Dermis microvascular lymphatic vessel endothelial cell (primary cell): Measurements from ENCODE around the gene CKAP2L. TPM values are rescaled to one million over a fixed set of nuclear protein-coding genes. Genes with fewer than 3 reads are reported as not detected.
"Not testable (repeated sequence)": the region's sequence is repeated elsewhere in the genome, so short reads cannot be mapped to it uniquely, and the experiment has no call there.

Experiments
- DNase-seq, 2 donors: peaks; one replicate each; pipeline versions ENCODE4 v3.0.0 to v3.0.0-alpha.2; 2010; ENCODE audit warnings: low read depth in 2 of 2
- total RNA-seq: library from RNA; depleted of rRNA; stranded (reverse); fragments of >200 nt; gene quantifications from 2 replicates; pipeline ENCODE4 v1.2.1, GENCODE V29; 2014

The CKAP2L gene
- total RNA-seq, 1 donor from 2014 or later: 3.1 TPM

DNA sequence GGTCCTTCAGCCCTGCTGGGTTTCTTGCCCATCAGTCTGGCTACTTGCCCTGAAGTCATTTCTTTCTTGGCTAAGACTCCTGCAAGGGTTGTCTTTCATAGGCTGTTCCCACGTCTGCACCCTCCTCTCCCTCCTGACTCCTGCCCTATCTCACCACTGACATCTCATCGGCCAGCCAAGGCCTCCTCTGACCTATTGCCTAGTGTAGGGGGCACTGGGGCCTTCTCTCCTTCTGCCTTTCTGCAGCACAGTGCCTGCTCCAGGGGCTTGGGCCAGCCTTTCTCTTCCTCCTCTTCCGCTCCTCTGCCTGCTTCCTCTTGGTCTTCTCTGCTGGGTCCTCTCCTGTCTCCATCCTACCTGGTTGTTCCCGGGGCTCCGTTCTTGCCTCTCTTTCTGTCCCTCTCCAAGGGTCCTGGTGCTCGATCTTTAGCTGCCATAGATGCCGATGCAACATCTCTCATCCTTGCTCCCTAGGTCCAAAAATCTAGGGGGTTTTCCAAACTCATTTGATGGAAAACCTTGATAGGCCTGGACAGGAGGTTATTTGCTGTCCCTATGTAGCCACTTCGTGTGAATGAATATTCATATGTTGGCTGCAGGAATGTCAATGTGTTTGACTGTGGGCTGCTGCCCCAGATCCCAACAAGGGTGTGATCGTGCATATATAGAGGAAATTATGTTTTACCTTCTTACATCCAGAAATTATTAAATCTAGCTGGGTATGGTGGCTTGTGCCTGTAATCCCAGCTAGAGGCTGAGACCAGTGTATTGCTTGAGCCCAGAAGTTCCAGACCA is 53.3 kb downstream of the CKAP2L start:
- no peak for DNase-seq

DNA sequence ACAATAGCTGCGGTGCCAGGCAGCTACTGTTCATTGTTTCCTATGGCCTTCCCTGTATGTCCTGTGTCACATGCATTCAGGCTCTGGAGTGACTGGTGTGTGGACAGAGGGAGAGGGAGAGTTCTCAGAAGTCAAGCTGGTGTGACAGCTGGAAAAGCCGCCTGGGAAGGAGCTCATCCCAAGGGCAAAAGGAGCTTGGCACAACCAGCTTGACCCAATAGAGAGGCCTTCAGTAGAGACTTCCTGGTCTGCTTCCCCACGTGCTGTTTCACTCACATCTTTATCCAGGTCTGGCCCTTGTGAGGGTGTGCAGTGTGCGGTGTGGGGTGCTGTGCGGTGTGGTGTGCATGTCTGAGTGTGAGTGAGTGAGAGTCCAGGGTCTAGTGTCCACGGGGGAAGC is 54.7 kb downstream of the CKAP2L start:
- no peak for DNase-seq

DNA sequence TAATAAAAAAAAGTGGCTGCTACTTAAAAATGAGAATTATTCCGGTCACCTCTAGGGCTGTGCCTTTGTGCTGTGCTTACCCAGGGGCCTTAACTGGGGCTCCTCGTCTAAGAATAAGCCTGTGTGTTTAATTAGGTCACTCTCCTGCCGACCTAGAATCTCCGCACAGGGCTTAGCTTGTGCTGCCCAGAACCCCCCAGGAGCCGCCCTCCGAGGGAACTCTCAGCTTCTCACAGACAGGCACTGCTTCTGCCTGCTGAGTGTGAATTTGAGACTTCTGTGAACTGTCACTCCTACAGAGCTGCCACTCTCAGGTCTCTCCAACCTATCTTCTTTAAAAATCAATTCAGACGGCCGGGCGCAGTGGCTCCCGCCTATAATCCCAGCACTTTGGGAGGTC is 55.4 kb downstream of the CKAP2L start:
- no peak for DNase-seq

DNA sequence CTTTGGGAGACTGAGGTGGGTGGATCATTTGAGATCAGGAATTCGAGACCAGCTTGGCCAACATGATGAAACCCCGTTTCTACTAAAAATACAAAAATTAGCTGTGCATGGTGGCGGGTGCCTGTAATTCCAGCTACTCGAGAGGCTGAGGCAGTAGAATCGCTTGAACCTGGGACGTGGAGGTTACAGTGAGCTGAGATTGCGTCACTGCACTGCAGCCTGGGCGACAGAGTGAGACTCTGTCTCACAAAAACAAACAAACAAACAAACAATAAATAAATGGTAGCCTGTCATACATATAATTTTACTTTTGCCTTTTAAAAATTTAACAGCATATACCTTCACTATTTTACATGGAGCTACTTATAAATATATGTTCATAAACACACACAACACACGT is 57.5 kb downstream of the CKAP2L start:
- not testable (repeated sequence) for DNase-seq

DNA sequence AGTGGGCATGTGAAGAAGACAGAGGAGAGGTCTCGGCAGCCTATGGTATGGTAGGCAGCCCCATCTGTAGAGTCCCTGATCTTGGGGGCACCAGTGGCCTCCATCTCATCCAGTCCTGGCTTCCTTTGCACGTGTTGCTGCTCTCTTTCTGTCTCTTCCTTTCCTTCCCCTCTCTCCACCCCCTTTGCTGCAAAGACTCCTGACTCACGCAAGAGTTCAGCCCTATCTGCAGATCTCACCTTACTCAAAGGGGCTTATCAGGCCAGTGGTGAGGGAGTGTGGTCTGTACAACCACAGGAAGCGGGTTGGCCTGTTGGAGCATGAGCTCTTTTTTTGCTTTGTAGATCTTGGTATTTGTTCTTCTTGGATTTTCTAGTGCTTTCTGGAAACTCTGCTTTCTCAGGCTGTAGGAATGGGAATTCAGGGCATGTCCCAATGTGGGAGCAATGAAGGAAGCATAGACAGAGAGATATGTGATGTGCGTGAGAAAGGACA is 58.2 kb downstream of the CKAP2L start:
- no peak for DNase-seq

DNA sequence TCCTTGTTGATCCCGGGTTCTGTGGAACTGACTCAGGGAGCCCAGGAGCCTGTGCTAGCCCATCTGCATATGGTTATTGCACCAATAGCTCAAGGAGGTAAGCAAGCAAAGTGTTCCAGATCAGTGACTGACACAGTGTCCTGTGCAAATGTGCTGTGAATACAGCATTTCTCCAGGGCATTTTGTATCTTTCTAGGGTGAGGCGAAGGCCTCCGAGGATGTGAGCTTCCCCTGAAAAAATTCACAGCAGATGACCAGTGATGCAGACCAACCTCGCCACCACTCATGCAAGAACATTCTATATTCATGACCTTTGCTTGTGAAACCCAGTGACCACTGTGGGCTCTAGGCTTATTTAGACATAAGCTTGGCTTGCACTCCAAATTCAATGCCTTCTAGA is 58.8 kb downstream of the CKAP2L start:
- DNase-seq: no peak

DNA sequence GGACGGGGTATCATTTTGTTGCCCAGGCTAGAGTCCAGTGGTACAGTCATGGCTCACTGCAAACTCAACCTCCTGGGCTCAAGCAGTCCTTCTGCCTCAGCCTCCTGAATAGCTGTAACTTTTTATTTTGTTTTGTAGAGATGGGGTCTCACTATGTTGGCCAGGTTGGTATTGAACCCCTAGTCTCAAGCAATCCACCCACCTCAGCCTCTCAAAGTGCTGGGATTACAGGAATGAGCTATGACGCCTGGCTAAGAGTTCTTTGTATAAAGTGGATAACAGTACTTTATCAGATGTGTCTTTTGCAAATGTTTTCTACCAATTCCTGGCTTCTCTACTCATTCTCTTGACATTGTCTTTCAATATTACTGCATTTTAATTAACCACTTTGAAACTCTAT is 60.7 kb downstream of the CKAP2L start:
- DNase-seq: no peak

DNA sequence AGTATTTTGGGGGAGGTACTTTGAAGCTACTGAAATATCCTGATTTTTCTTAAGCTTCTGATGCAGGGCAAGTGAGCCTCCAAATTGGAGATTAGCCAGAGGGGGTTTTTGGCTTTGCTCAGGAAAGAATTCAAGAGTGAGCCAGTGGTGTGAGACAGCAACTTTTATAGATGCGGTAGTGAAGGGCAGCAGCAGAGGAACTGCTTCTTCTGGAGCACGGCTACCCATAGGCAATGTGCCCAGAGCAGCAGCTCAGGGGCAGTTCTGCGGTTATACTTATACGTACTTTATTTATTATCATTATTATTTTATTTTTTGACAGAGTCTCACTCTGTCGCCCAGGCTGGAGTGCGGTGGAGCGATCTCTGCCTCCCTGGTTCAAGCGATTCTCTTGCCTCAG is 63.4 kb downstream of the CKAP2L start:
- no peak for DNase-seq

DNA sequence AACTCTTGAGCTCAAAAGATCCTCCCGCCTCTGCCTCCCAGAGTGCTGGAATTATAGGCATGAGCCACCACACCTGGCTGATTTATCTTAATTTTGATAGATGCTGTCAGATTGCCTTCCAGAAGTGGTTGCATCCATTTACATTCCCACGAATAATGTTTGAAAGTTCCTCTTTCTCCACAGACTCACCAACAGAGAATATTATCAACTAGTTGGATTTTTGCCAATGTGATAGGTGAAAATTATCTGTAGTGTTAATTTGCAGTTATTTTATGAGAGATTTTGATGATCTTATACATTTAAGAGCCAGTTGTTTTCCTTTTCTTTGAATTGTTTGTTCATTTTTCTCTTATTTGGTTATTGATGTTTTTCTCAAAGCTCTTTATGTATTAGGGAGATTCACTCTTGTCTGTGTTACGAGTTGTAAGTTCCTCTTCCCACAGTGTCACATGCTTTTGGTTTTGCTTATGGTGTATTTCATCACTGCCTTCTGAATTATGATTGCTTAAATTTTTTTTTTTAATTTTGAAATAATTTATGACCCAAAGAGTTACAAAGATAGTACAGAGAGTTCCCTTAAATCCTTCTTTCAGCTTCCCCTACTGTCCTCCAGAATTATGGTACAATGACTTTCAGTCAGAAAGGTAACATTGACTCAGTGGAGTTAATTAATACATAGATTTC is 64.3 kb downstream of the CKAP2L start:
- DNase-seq: no peak

DNA sequence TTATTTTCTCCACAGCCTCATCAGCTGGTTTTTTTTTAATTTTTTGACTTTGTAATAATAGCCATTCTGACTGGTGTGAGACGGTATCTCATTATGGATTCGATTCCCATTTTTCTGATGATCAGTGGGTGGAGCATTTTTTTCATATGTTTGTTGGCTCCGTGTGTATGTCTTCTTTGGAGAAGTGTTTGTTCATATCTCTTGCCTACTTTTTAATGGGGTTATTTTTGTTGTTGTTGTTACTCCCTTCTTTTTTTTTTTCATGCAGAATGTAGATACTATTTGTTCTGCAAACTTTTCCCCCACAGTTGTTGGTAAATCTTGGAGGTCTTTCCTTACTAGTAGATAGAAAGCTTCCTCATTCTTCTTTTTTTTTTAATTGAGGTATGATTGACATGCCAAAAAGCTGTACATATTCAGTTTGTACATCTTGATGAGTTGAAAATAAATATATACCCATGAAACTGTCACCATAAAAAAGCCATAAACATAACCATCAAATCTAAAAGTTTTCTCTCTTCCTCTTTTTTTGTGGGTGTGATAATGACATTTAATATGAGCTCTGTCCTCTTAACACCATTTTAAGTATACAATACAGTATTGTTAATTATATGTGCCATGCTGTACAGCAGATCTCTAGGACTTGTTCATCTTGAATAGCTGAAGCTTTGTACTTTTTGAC is 65.4 kb downstream of the CKAP2L start:
- no peak for DNase-seq

DNA sequence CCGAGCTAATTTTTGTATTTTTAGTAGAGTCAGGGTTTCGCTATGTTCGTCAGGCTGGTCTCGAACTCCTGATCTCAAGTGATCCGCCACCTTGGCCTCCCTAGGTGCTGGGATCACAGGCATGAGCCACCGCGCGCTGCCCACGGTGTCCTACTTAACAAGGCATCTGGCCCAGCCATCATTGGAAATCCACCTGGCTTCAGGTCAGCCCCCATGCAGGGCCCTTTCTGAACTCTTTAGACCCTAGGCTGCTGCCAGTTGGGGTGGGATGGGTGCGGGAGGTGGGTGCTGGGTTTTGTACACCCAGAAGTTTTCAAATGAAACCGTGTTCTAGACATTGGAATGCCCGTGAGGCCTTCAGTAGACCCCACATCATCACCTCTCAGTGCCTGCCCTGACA is 70.2 kb downstream of the CKAP2L start:
- DNase-seq: no peak

DNA sequence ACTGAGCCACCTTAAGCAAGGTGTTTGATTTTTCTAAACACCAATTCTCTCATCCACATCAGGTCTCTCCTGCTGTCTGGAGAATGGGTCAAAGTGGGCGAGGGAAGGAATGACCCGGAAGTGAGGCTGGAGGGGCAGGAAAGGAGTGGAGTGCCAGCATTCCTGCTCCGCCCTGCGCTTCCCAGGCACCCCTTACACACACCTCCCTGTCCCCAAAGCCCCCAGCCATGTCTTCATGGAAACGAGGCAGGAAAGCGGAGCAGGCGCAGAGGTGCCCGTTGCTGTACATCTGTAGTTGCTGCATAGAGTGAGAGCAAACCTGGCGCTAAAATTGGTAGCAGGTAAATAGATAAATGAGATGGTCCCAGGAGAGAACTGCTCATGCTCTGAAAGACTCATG is 70.8 kb downstream of the CKAP2L start:
- no peak for DNase-seq

DNA sequence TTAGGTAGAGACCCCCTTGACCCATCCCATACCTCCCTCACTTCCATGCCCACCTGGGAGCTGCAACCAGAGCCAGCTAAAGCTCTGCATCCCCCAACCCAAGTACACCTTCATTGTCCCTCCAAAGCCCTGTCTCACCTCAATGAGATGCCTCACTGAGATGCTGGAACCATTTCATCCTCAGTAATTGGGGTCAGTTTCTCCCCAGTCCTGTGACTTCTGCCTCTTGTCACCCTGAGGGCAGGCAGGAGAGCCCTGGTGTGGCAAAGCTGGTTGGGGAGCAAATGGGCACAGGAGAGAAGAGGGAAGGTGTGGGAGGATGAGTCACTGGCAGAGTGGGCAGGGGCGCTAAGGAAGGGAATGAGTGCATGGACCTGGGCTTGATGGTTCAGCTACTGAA is 71.5 kb downstream of the CKAP2L start:
- DNase-seq: no peak

DNA sequence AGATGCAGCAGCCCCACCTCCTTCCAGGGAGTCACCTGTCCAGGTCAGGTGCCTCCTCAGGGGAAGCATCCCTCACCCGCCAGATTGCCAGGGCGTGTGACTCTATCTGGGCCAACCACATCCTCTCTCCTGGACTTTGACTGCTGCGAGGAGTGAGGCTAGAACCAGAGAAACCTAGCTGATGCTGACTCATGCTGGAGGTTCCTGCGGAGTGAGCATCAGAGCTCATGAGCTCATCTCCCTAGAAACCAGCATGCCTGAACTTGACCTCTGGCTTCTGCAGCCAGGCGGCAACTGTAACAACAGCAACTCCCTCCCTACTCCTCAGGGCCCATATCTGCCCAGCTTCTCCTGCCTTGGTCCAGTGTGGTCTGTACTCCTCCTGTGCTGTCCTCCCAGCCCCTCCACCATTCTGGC is 71.9 kb downstream of the CKAP2L start:
- DNase-seq: peak in 1 of 2 donors; percentile 71

DNA sequence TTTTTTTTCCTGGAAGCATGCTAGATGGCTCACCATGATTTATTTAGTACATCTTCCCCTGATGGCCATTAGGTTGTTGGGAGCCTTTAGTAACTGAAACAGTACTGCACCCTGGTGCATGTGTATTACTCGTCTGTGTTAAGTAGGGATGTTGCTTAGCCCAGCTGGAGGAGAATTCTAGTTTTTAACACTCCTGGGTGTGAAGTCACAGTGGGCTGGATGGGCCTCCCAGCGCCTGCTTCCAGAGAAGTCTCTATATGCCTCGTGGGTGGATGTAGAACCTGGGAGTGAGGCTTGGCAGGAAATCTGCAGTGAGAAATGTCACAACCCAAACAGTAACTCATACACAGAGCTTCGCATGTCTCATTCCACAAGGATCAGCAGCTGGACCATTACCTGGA is 72.5 kb downstream of the CKAP2L start:
- no peak for DNase-seq

DNA sequence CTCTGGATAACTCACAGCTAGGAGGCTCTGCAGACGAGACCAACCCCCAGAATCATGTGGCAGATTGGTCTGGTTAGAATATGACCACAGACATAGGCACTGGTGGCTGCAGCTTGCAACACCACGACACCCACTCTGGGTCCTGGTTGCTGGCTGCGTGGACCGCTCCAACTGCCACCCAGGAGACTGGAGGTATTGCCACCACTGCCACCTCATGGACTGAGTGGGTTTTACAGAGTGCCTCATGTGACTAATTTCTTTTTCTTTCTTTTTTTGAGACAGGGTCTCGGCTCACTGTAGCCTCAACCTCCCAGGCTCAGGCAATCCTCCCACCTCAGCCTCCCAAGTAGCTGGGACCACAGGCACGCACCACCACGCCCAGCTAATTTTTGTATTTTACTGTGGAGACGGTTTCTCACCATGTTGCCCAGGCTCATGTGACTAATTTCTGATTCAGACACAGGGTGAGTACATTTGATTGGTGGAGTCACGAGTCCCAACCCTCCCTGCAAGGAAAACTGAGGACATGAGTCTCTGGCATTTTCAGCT is 73.5 kb downstream of the CKAP2L start:
- peak; percentile 33 to 69 for DNase-seq

DNA sequence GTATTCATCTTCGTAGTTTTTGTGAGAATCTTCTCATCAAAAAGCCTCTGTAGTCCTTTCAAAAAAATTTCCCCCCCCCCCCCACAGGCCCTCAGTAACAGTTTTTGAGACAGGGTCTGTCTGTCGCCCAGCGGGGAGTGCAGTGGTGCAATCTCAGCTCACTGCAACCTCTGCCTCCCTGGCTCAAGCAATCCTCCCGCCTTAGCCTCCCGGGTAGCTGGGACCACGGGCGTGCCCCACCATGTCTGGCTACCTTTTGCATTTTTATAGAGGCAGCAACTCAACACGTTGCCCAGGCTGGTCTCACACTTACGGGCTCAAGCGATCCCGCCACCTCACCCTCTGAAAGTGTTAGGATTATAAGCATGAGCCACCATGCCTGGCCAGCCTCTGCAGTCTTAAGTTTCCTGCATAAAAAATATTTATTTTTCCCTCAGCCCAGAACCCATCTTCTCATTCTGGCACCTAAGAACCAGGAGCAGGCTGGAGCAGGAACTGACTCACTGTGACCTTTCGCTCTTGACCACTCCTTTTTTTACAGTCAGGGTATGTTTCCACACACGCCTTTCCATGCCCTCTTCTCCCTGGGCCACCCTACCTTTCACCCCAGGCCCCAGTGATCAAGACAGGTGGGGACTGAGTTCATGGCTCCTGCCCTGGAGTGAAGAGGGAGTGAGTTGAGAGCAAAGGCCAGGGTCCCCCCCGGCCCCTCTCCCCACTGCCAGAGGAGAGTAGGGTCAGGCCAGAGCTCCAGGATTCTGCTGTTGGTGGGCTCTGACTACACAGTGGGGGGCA is 76.1 kb downstream of the CKAP2L start:
- peak in 1 of 2 donors; percentile 44 for DNase-seq

DNA sequence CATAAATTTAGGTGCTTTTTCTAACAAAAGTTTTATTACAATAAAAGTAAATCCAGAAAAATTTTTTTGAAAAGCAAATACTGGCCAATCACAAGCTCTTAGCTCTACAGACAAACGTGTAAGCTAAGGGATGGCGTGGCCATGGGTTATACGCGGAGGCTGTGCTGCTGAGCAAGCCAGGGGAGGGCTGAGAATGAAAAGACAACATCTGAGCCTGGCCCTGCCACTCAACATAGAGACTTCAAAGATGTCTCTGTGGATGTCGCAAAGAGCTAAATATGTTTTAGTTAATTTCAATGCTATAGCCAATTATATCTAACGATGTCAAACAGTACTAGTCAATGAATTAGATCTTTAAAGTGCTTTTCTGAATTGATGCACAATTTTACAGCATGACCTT is 76.9 kb downstream of the CKAP2L start:
- no peak for DNase-seq
